Ovary (tissue), 9 donors: ENCODE measurements around the gene COL4A1. TPM values are rescaled to one million over a fixed set of nuclear protein-coding genes. Genes with fewer than 3 reads are reported as not detected.
A peak's percentile ranks its signal among the peaks of the same experiment; 100 is the strongest.

ENCODE experiments used
- DNase-seq, 5 donors: peaks; one replicate each; pipeline ENCODE4 v3.0.0-alpha.2; 2019 to 2020
- H3K27ac ChIP-seq, 2 donors: fragments of 200-600 bp; one replicate each; pipeline versions ENCODE4 v1.5.1 to v1.8.0; 2019 to 2022
- H3K27me3 ChIP-seq: fragments of 200-600 bp; one replicate; pipeline ENCODE4 v1.8.0; 2022
- H3K36me3 ChIP-seq: fragments of 200-600 bp; sonication (generic); one replicate; pipeline ENCODE4 v1.5.1; 2019
- H3K4me1 ChIP-seq: one replicate; pipeline ENCODE4 v1.8.1; 2013; ENCODE audit warnings: mild to moderate bottlenecking, moderate library complexity; ENCODE audit not compliant: insufficient read depth
- H3K4me3 ChIP-seq: fragments of 200-600 bp; sonication (generic); one replicate; pipeline ENCODE4 v1.5.1; 2017
- H3K9me3 ChIP-seq, 2 donors: fragments of 200-600 bp in 1 of 2; sonication (generic) in 1 of 2; one replicate each; pipeline versions ENCODE4 v1.5.1 to v1.8.1; 2013 to 2019; ENCODE audit warnings: mild to moderate bottlenecking in 1 of 2, moderate library complexity in 1 of 2
- EP300 ChIP-seq: sonication (generic); formaldehyde crosslinking; IDR thresholded peaks from one replicate; pipeline ENCODE4 v1.6.1; 2017; ENCODE audit warnings: antibody characterized with exemption
- POLR2A ChIP-seq: fragments of 450-650 bp; IDR thresholded peaks from one replicate; pipeline ENCODE4 v1.6.1; 2017; ENCODE audit warnings: antibody characterized with exemption, mild to moderate bottlenecking, moderate library complexity
- WGBS, 3 donors: extraction: QIAGEN DNeasy Blood & Tissue Kit in 1 of 3; methylation state at CpG; one replicate each; pipeline versions ENCODE4 v1.1.5 to v1.1.7; 2013 to 2017; 5-methylcytosine and 5-hydroxymethylcytosine counted together
- intact Hi-C, 4 donors: fragments of 100-400 bp; cut with DNase I; formaldehyde crosslinking; loops; one replicate each; pipeline versions ENCODE4 v1.11.0 to v1.15.1; 2022 to 2023
- polyA plus RNA-seq, 2 donors: library from polyadenylated mRNA; stranded (reverse); fragments of 200-250 nt in 1 of 2; fragments of 350-450 nt in 1 of 2; fragmentation: Illumina TruSeq in 1 of 2; extraction: RNeasy Lipid Tissue Mini Kit (QIAGEN cat#74804) in 1 of 2; gene quantifications; one replicate each; pipeline ENCODE4 v1.2.3, GENCODE V29; 2013 to 2014
- total RNA-seq, 7 donors: library from RNA; depleted of rRNA in 2 of 7; stranded (reverse); fragments of >200 nt in 2 of 7; fragmentation: NEBNext Ultra II Directional in 3 of 7; extraction: Animal tissue kit (Norgen Biotek cat#: 25700) in 3 of 7; gene quantifications; one replicate each; pipeline versions ENCODE4 v1.1.0 to v1.2.4, GENCODE V29; 2016 to 2023
- TF ChIP-seq, protein P1 (sequence below), 3 donors: fragments of 450-650 bp in 2 of 3; fragments of 200-600 bp in 1 of 3; IDR thresholded peaks; one replicate each; pipeline versions ENCODE4 v1.5.1 to v1.8.0; 2016 to 2022; ENCODE audit warnings: antibody characterized with exemption in 3 of 3, mild to moderate bottlenecking in 1 of 3
- donor health status: DM: no; HTN: no; CAD: no; lungs with moderate emphysema.
- donor health status: DM: no; HTN: no; CAD: no.
- donor health status: Bipolar disorder and iron deficiency.
- donor health status: DM: yes; HTN: yes; CAD: no.
- donor health status: DM: no; HTN: no; CAD: no.
- donor health status: DM: yes; HTN: yes; CAD: no.

COL4A1 gene
- total and polyA plus RNA-seq, 9 donors = 42.3 to 421 (median 87.5) TPM

GRCh38 chr13:110301083-110301482 lies 5.9 kb downstream of the COL4A1 start:
- TF ChIP-seq EP300 (no peak), POLR2A (no peak)
- TF ChIP-seq, protein P1, sequence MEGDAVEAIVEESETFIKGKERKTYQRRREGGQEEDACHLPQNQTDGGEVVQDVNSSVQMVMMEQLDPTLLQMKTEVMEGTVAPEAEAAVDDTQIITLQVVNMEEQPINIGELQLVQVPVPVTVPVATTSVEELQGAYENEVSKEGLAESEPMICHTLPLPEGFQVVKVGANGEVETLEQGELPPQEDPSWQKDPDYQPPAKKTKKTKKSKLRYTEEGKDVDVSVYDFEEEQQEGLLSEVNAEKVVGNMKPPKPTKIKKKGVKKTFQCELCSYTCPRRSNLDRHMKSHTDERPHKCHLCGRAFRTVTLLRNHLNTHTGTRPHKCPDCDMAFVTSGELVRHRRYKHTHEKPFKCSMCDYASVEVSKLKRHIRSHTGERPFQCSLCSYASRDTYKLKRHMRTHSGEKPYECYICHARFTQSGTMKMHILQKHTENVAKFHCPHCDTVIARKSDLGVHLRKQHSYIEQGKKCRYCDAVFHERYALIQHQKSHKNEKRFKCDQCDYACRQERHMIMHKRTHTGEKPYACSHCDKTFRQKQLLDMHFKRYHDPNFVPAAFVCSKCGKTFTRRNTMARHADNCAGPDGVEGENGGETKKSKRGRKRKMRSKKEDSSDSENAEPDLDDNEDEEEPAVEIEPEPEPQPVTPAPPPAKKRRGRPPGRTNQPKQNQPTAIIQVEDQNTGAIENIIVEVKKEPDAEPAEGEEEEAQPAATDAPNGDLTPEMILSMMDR (IDR thresholded peaks at IDR 0.05) = no peak
- H3K9me3 ChIP-seq = no peaks in the 10 kb centered on the region
- 14 to 37% (median 16%) methylated on average over 5 of the region's 5 CpGs for WGBS, 3 donors
- peaks cover 33% of the 10 kb centered on the region for H3K4me1 ChIP-seq
- intact Hi-C loops = loop anchor here in 3 of 4 donors (10.0 kb wide), 3 partner anchors 46 to 114 kb away; no protein-coding TSS in a partner anchor
- no peaks in the 10 kb centered on the region for H3K36me3 ChIP-seq
- DNase-seq = peak in 1 of 5 donors; percentile 13
- no peak overlapping the region for H3K4me3 ChIP-seq
- H3K27me3 ChIP-seq = no peaks in the 10 kb centered on the region
- H3K27ac ChIP-seq = peak overlapping the region in 1 of 2 donors; percentile 10

DNA sequence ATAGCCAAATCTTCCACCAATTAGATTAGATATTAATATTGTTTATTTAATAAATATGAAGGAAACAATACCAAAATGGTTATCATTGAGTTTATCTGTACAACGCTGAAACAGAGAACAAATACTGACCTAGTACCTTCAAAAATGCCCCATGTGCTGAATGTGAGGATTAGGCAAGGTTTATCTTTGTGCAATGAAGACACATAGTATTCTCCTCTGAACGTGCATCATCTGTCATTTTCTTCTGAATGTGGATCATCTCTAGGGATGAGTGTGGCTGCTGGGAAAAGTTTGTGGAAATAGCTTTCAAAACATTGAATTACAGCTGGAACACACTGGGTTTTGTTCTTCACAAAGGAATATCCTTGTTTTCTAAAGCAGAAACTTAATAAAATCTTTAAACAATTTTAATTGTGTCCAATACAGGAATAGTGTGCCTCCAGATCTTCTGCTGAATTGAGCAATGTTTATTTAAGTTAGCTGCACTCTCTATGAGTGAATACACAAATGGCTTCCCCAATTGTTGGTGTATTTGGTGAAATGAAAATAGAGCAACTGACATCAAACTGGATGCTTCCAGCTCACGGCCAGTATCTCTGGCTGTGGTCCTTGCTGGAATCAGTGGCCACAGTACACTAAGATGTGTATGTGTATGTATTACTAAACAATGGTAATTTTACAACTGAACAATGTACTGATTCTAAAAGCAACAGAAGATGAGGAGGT lies 6.7 kb downstream of the COL4A1 start:
- WGBS, 3 donors = 15 to 34% (median 17%) methylated on average over 3 of the region's 3 CpGs
- Histone ChIP-seq H3K4me3 (no peak overlapping the region), H3K4me1 (peaks cover 35% of the 10 kb centered on the region), H3K27ac (peak overlapping the region in 1 of 2 donors; percentile 10), H3K36me3 (no peaks in the 10 kb centered on the region), H3K9me3 (no peaks in the 10 kb centered on the region), H3K27me3 (no peaks in the 10 kb centered on the region)
- DNase-seq = no peak
- TF ChIP-seq, protein P1 (IDR thresholded peaks at IDR 0.05) = no peak
- no peak for TF ChIP-seq EP300
- no peak for TF ChIP-seq POLR2A
- intact Hi-C loops = loop anchor here in 3 of 4 donors (10.0 kb wide), 3 partner anchors 45 to 115 kb away; no protein-coding TSS in a partner anchor

- peak in 1 of 5 donors; percentile 11 for DNase-seq
- Histone ChIP-seq H3K9me3 (no peaks in the 10 kb centered on the region), H3K27me3 (no peaks in the 10 kb centered on the region), H3K4me3 (no peak overlapping the region), H3K36me3 (no peaks in the 10 kb centered on the region), H3K27ac (peak overlapping the region; percentile 26 to 77), H3K4me1 (peaks cover 35% of the 10 kb centered on the region)
- TF ChIP-seq, protein P1 (IDR thresholded peaks at IDR 0.05) = no peak
- no peak for TF ChIP-seq EP300
- no peak for TF ChIP-seq POLR2A
- 54 to 62% (median 60%) methylated on average over 10 of the region's 10 CpGs for WGBS, 3 donors
- intact Hi-C loops = no loop called here
Observed at GRCh38 chr13:110299283-110299840, 7.6 kb downstream of the COL4A1 start.

GRCh38 chr13:110298505-110299282 lies 8.3 kb downstream of the COL4A1 start:
- peaks cover 34% of the 10 kb centered on the region for H3K4me1 ChIP-seq
- no peaks in the 10 kb centered on the region for H3K27me3 ChIP-seq
- peak overlapping the region; percentile 26 to 77 for H3K27ac ChIP-seq
- WGBS, 3 donors = 10 to 26% (median 10%) methylated on average over 29 to 33 of the region's 33 CpGs
- no peaks in the 10 kb centered on the region for H3K36me3 ChIP-seq
- TF ChIP-seq, protein P1 (IDR thresholded peaks at IDR 0.05) = no peak
- TF ChIP-seq EP300 (no peak), POLR2A (no peak)
- H3K4me3 ChIP-seq = peak overlapping the region; percentile 24
- intact Hi-C loops = no loop called here
- H3K9me3 ChIP-seq = no peaks in the 10 kb centered on the region
- peak; percentile 47 to 69 (median 59) for DNase-seq
